Neural crest cell (in vitro differentiated cells): ENCODE data around the gene SHISA5. TPM values are rescaled to one million over a fixed set of nuclear protein-coding genes. Genes with fewer than 3 reads are reported as not detected.
"Not testable (repeated sequence)": the region's sequence is repeated elsewhere in the genome, so short reads cannot be mapped to it uniquely, and the experiment has no call there.

ENCODE experiments used
- DNase-seq: peaks from one replicate; pipeline ENCODE4 v3.0.0; 2021; ENCODE audit warnings: low read depth, mixed read lengths, low spot score
- H3K27ac Mint-ChIP-seq: one replicate; pipeline ENCODE4 v1.8.0; 2021; ENCODE audit warnings: mild to moderate bottlenecking, mixed read lengths; ENCODE audit not compliant: unreplicated experiment
- H3K27me3 Mint-ChIP-seq: 2 replicates; pipeline ENCODE4 v1.8.0; 2021; ENCODE audit warnings: low read depth, mild to moderate bottlenecking, mixed read lengths
- H3K36me3 Mint-ChIP-seq: 2 replicates; pipeline ENCODE4 v1.8.0; 2021; ENCODE audit warnings: low read depth, mild to moderate bottlenecking, mixed read lengths
- H3K4me1 Mint-ChIP-seq: 2 replicates; pipeline ENCODE4 v1.8.0; 2021; ENCODE audit warnings: mixed read lengths
- H3K4me3 Mint-ChIP-seq: one replicate; pipeline ENCODE4 v1.8.0; 2021; ENCODE audit warnings: mild to moderate bottlenecking, mixed read lengths
- H3K9me3 Mint-ChIP-seq: 2 replicates; pipeline ENCODE4 v1.8.0; 2021; ENCODE audit warnings: mixed read lengths
- CTCF ChIP-seq: fragments of 200-600 bp; sonication (generic); conservative IDR thresholded peaks from 2 replicates; pipeline ENCODE4 v1.5.0; 2021; ENCODE audit warnings: antibody characterized with exemption, mild to moderate bottlenecking
- total RNA-seq: library from RNA; stranded (reverse); gene quantifications from 2 replicates; pipeline ENCODE4 v1.2.1, GENCODE V29; 2021

The SHISA5 gene
- total RNA-seq, 1 donor from 2014 or later, result 117 TPM

GRCh38 chr3:48486952-48487351 is 17.0 kb downstream of the SHISA5 start:
- Mint-ChIP-seq H3K4me3 (no peak overlapping the region), H3K27ac (no peak overlapping the region), H3K4me1 (no peaks in the 10 kb centered on the region), H3K27me3 (no peaks in the 10 kb centered on the region), H3K36me3 (no peaks in the 10 kb centered on the region), H3K9me3 (no peaks in the 10 kb centered on the region)
- DNase-seq, result no peak
- TF ChIP-seq CTCF, result no peak

GRCh38 chr3:48482822-48483221 is 21.2 kb downstream of the SHISA5 start:
- not testable (repeated sequence) for H3K9me3 Mint-ChIP-seq, H3K27ac Mint-ChIP-seq, H3K27me3 Mint-ChIP-seq, H3K4me3 Mint-ChIP-seq, DNase-seq, H3K36me3 Mint-ChIP-seq, H3K4me1 Mint-ChIP-seq

GRCh38 chr3:48480891-48481290 is 23.1 kb downstream of the SHISA5 start:
- not testable (repeated sequence) for H3K4me3 Mint-ChIP-seq, H3K36me3 Mint-ChIP-seq, H3K4me1 Mint-ChIP-seq, DNase-seq, H3K27me3 Mint-ChIP-seq, H3K9me3 Mint-ChIP-seq, H3K27ac Mint-ChIP-seq

GRCh38 chr3:48478626-48479555 is 25.1 kb downstream of the SHISA5 start:
- Mint-ChIP-seq H3K4me3 (no peak overlapping the region), H3K4me1 (peaks cover 6% of the 10 kb centered on the region), H3K36me3 (no peaks in the 10 kb centered on the region), H3K27me3 (no peaks in the 10 kb centered on the region), H3K9me3 (no peaks in the 10 kb centered on the region), H3K27ac (no peak overlapping the region)
- TF ChIP-seq CTCF, result no peak
- no peak for DNase-seq

GRCh38 chr3:48477959-48478520 is 25.9 kb downstream of the SHISA5 start:
- Mint-ChIP-seq H3K27ac (no peak overlapping the region), H3K9me3 (no peaks in the 10 kb centered on the region), H3K4me1 (peaks cover 14% of the 10 kb centered on the region), H3K27me3 (no peaks in the 10 kb centered on the region), H3K4me3 (no peak overlapping the region), H3K36me3 (no peaks in the 10 kb centered on the region)
- DNase-seq, result no peak
- no peak for TF ChIP-seq CTCF

GRCh38 chr3:48476426-48477053 is 27.4 kb downstream of the SHISA5 start:
- Mint-ChIP-seq H3K9me3 (no peaks in the 10 kb centered on the region), H3K27ac (peak overlapping the region; percentile 27), H3K36me3 (no peaks in the 10 kb centered on the region), H3K4me3 (no peak overlapping the region), H3K4me1 (peaks cover 19% of the 10 kb centered on the region), H3K27me3 (no peaks in the 10 kb centered on the region)
- TF ChIP-seq CTCF, result no peak
- DNase-seq, result no peak
